Fibroblast of mammary gland (primary cell): ENCODE measurements around the gene ALPG.
A peak's percentile ranks its signal among the peaks of the same experiment; 100 is the strongest.
"Not testable (repeated sequence)": the region's sequence is repeated elsewhere in the genome, so short reads cannot be mapped to it uniquely, and the experiment has no call there.

Experiments
- DNase-seq: peaks from one replicate; pipeline ENCODE4 v3.0.0-alpha.2; 2010; ENCODE audit warnings: low read depth
- H3K4me3 ChIP-seq: 2 replicates; pipeline ENCODE4 v1.5.1; 2011; ENCODE audit warnings: low read depth, mild to moderate bottlenecking, low read length, moderate library complexity; ENCODE audit not compliant: control insufficient read depth
- TF ChIP-seq, protein P1 (sequence below): conservative IDR thresholded peaks from 2 replicates; pipeline ENCODE4 v1.5.1; 2011; ENCODE audit warnings: low read depth, low read length, inconsistent platforms; ENCODE audit not compliant: control insufficient read depth, insufficient read depth

Gene ALPG

DNA sequence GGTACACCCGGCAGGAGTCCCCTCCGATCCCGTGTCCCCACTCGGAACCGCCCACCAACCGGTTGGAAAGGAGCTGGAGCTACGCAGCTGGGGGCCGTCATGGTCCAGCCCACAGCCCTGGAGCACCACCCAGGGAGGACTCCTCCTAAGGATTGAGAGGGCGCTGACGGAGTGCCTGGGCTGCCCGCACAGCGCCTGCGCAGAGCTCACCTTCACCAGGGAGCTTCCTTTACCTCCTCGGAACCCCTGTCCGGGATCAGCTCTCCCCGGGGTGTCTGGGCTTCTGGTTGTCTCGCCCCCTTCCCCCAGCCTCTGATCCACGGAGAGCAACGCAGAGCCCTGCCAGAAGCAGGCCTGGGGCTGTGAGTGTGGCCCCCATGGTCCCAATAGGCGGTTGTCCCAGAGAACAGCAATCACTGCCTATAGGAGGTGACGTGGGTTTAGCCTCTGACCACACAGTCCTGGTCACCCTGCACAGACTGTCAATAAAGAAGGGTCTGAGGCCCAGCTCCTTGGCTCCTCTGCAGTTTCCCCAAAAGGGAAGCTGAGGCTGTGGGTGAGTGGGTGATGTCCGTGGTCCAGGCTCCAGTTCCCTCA lies 14.6 kb downstream of the ALPG start:
- H3K4me3 ChIP-seq: no peak overlapping the region
- DNase-seq: no peak
- TF ChIP-seq, protein P1, sequence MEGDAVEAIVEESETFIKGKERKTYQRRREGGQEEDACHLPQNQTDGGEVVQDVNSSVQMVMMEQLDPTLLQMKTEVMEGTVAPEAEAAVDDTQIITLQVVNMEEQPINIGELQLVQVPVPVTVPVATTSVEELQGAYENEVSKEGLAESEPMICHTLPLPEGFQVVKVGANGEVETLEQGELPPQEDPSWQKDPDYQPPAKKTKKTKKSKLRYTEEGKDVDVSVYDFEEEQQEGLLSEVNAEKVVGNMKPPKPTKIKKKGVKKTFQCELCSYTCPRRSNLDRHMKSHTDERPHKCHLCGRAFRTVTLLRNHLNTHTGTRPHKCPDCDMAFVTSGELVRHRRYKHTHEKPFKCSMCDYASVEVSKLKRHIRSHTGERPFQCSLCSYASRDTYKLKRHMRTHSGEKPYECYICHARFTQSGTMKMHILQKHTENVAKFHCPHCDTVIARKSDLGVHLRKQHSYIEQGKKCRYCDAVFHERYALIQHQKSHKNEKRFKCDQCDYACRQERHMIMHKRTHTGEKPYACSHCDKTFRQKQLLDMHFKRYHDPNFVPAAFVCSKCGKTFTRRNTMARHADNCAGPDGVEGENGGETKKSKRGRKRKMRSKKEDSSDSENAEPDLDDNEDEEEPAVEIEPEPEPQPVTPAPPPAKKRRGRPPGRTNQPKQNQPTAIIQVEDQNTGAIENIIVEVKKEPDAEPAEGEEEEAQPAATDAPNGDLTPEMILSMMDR: no peak

DNA sequence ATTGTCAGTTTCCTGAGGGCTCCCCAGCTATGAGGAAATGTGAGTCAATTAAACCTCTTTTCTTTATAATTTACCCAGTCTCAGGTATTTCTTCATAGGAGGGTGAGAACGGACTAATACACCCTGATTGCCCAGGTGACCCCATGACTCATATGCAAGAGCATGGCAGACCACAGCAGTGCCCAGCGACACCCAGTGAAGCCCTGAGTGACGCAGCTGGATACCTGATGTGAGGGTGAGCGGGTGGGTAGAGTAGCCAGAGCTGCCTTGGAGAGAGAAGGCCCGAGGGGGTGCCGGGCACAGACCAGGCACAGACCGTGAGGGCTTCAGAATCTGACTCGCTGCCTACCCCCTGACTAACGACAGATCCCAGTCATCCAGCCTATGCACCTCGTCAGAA lies 15.4 kb downstream of the ALPG start:
- H3K4me3 ChIP-seq: no peak overlapping the region
- DNase-seq: no peak
- TF ChIP-seq, protein P1: no peak

DNA sequence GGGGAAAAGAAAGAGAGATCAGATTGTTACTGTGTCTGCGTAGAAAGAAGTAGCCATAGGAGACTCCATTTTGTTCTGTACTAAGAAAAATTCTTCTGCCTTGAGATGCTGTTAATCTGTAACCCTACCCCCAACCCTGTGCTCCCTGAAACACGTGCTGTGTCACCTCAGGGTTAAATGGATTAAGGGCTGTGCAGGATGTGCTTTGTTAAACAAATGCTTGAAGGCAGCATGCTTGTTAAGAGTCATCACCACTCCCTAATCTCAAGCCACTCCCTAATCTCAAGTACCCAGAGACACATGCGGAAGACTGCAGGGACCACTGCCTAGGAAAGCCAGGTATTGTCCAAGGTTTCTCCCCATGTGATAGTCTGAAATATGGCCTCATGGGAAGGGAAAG lies 16.4 kb downstream of the ALPG start:
- DNase-seq, H3K4me3 ChIP-seq: not testable (repeated sequence)

DNA sequence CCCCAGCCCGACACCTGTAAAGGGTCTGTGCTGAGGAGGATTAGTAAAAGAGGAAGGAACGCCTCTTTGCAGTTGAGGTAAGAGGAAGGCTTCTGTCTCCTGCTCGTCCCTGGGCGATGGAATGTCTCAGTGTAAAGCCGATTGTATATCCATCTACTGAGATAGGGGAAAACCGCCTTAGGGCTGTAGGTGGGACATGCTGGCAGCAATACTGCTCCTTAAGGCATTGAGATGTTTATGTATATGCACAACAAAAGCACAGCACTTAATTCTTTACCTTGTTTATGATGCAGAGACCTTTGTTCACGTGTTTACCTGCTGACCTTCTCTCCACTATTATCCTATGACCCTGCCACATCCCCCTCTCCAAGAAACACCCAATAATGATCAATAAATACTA lies 16.8 kb downstream of the ALPG start:
- H3K4me3 ChIP-seq, DNase-seq: not testable (repeated sequence)

DNA sequence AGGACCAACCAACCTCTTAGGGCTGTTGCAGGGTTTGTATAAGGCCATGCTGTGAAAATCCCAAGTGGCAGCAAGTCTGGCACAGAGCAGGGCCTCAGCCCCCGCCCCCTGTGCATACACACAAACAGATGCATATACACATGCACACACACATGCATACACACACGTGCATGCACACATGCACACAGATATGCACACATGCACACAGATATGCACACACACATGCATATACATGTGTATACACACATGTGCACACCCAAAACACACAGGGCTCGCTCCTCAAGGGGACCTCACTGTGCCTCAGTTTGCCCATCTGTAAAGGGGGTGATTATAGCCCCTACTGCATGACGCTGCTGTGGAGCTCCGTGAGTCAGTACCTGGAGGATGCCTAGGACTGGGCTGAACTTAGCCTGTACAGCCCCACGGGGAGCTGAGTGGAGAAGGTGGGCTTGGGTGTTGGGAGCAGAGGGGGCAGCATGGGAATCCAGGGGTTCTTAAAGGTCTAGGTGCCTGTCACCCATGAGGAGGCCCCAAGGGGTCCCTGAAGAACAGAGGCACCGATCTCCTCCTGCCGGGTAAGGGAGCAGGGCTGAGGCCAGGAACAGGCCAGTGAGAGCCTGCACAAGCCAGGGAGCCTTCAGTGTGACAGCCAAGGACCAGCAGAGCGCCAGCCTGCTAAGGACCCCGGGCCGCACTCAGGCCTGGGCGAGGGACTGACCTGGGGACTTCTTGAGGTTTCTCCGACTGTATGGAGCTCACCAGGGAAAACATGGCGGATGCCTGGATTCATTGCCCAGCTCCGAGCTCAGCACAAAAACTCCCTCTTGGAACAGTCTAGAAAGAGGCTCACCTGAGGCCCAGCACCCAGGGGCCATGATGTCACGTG lies 25.3 kb downstream of the ALPG start:
- DNase-seq: no peak
- TF ChIP-seq, protein P1: no peak

DNA sequence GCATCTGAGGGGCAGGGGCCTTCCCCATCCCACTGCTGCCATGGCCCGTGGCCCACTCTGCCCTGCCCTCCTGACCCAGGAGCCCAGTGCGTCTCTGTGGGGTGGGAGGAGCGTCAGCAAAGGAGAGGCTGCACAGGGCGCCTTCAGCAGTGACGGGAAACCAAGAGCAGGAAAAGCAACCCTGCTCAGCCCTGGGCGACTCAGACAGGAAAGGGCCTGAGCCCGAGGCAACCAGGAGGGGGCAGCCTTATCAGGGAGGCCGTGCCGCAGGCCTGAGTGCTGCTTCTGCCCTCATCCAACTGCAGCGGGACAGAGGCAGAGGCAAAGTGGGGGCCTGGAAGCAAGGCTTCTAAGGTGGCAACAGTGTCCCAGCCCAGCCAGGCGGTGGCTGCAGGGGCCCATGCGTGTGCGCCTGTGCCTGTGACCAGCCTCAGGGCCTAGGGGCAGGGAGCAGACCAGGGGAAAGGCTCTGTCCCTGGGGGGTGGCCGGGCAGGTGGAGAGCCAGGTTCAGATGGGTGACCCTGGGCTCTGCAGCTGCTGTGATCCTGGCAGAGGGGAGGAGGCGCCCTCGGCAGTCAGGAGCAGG lies 26.0 kb downstream of the ALPG start:
- TF ChIP-seq, protein P1: peak; percentile 6
- no peak overlapping the region for H3K4me3 ChIP-seq
- DNase-seq: no peak

More for the DNA sequence above, 25.3 kb downstream of the ALPG start:
- no peak overlapping the region for H3K4me3 ChIP-seq

DNA sequence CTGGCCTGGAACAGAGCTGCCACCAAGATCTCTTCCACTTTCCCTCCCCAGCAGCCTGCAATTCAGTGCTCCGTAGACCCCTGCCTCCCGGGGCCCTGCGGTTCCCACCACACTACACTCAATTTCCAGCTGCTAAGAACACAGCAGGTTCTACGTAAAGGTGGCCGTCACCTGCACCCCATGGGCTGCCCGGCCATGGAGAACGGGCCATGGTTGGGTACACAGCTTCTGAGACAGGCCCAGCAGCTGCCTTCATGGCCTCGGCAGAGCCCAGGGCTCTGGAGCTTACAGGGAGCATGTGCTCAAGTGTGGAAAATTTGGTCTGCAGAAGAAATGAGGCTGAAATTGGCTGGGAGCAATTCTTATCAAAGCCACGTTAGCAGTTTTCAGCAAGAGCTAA lies 27.0 kb downstream of the ALPG start:
- H3K4me3 ChIP-seq, DNase-seq: not testable (repeated sequence)

DNA sequence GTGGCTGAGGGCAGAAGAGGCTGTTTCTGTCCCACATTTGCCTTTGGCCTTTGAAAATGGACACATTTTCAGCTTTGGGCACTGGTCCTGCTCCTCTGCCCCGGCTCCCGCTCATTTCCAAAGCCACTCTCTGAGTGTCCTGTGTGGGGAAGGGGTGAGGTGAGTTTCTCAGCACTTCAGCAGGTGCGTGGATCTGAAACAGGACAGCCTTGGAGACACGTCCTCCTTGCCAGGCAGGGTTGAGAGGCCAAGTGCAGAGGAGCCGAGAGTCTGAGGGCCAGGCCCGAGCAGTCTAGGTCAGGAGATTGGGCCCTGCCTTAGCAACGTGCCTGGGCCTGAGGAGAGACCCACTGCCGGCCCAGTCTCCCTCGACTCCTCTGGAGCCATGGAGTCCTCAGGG lies 27.4 kb downstream of the ALPG start:
- TF ChIP-seq, protein P1: no peak
- no peak overlapping the region for H3K4me3 ChIP-seq
- no peak for DNase-seq
